Smooth muscle cell (in vitro differentiated cells): ENCODE data around the gene TRPV2. TPM values are rescaled to one million over a fixed set of nuclear protein-coding genes. Genes with fewer than 3 reads are reported as not detected.

Experiments
- DNase-seq: peaks from one replicate; lab custom pipeline; 2025; ENCODE audit not compliant: unreplicated experiment; lab: John Stamatoyannopoulos, UW
- H2AFZ ChIP-seq: fragments of 200-600 bp; sonication (generic); 2 replicates; pipeline ENCODE4 v1.6.0; 2016; ENCODE audit warnings: antibody characterized with exemption, low read depth, mild to moderate bottlenecking
- H3F3A ChIP-seq: fragments of 200-600 bp; sonication (generic); 2 replicates; pipeline ENCODE4 v1.6.0; 2017; ENCODE audit warnings: antibody characterized with exemption, low read depth
- H3K27ac ChIP-seq: fragments of 200-600 bp; sonication (generic); 2 replicates; pipeline ENCODE4 v1.5.1; 2016; ENCODE audit warnings: low read depth, mild to moderate bottlenecking
- H3K27me3 ChIP-seq: fragments of 200-600 bp; sonication (generic); 2 replicates; pipeline ENCODE4 v1.6.1; 2016; ENCODE audit warnings: low read depth, mild to moderate bottlenecking
- H3K36me3 ChIP-seq: fragments of 200-600 bp; sonication (generic); 2 replicates; pipeline ENCODE4 v1.5.1; 2016; ENCODE audit warnings: low read depth
- H3K4me1 ChIP-seq: fragments of 200-600 bp; sonication (generic); 2 replicates; pipeline ENCODE4 v1.5.1; 2016; ENCODE audit warnings: low read depth
- H3K4me2 ChIP-seq: fragments of 200-600 bp; sonication (generic); 2 replicates; pipeline ENCODE4 v1.6.0; 2016; ENCODE audit warnings: mild to moderate bottlenecking
- H3K4me3 ChIP-seq: fragments of 200-600 bp; sonication (generic); 2 replicates; pipeline ENCODE4 v1.5.1; 2016; ENCODE audit warnings: mild to moderate bottlenecking
- H3K79me2 ChIP-seq: fragments of 200-600 bp; sonication (generic); 2 replicates; pipeline ENCODE4 v1.6.0; 2016; ENCODE audit warnings: low read depth, mild to moderate bottlenecking
- H3K9ac ChIP-seq: fragments of 200-600 bp; sonication (generic); 2 replicates; pipeline ENCODE4 v1.6.0; 2016; ENCODE audit warnings: low read depth
- H3K9me3 ChIP-seq: fragments of 200-600 bp; sonication (generic); replicated peaks from 2 replicates; pipeline ENCODE4 v1.5.1; 2016; ENCODE audit warnings: low read depth
- H4K20me1 ChIP-seq: fragments of 200-600 bp; sonication (generic); 2 replicates; pipeline ENCODE4 v1.6.0; 2016; ENCODE audit warnings: low read depth
- CTCF ChIP-seq: fragments of 200-600 bp; sonication (generic); IDR thresholded peaks from 2 replicates; pipeline ENCODE4 v1.5.1; 2017; ENCODE audit warnings: borderline replicate concordance, mild to moderate bottlenecking, antibody characterized with exemption; ENCODE audit not compliant: insufficient read depth, poor library complexity, severe bottlenecking
- WGBS: methylation state at CpG from one replicate; pipeline ENCODE4 v1.1.7; 2016; ENCODE audit warnings: low lambda C conversion rate; 5-methylcytosine and 5-hydroxymethylcytosine counted together
- polyA plus RNA-seq: library from polyadenylated mRNA; unstranded; fragments of >200 nt; fragmentation: Nextera tagmentation; extraction: Ambion mirVana; gene quantifications from 2 replicates; pipeline ENCODE4 v1.2.1, GENCODE V29; 2016
- total RNA-seq: library from RNA; depleted of rRNA; stranded (reverse); fragments of >200 nt; gene quantifications from 2 replicates; pipeline ENCODE4 v1.2.3, GENCODE V29; 2014

TRPV2 gene
- total and polyA plus RNA-seq, 2 experiments from 2014 or later: 58.0 to 92.9 TPM

GRCh38 chr17:16377941-16378341 lies 37.4 kb upstream of the TRPV2 start:
- no peak for DNase-seq
- Histone ChIP-seq H3K27me3 (no peaks in the 10 kb centered on the region), H4K20me1 (peaks cover 17% of the 10 kb centered on the region), H3K36me3 (no peaks in the 10 kb centered on the region), H3K4me3 (no peak overlapping the region), H3K4me2 (no peak overlapping the region), H3K79me2 (peaks cover 20% of the 10 kb centered on the region), H3K27ac (no peak overlapping the region), H3K9me3 (no peaks in the 10 kb centered on the region), H3K9ac (no peak overlapping the region), H3F3A (peaks cover 11% of the 10 kb centered on the region), H3K4me1 (peaks cover 13% of the 10 kb centered on the region), H2AFZ (peak overlapping the region; percentile 4)
- WGBS: 86% methylated on average over 2 of the region's 2 CpGs
- TF ChIP-seq CTCF: no peak

GRCh38 chr17:16378636-16379282 lies 36.6 kb upstream of the TRPV2 start:
- Histone ChIP-seq H3K36me3 (no peaks in the 10 kb centered on the region), H3K9ac (no peak overlapping the region), H3K27me3 (no peaks in the 10 kb centered on the region), H3K4me2 (no peak overlapping the region), H3K27ac (no peak overlapping the region), H3K4me1 (peaks cover 21% of the 10 kb centered on the region), H3K79me2 (peaks cover 28% of the 10 kb centered on the region), H3K4me3 (no peak overlapping the region), H2AFZ (no peak overlapping the region), H3K9me3 (no peaks in the 10 kb centered on the region), H3F3A (peaks cover 19% of the 10 kb centered on the region), H4K20me1 (peaks cover 25% of the 10 kb centered on the region)
- TF ChIP-seq CTCF: no peak
- DNase-seq: no peak
- 85% methylated on average over 17 of the region's 17 CpGs for WGBS

GRCh38 chr17:16379654-16380053 lies 35.7 kb upstream of the TRPV2 start:
- no peak overlapping the region for H2AFZ ChIP-seq
- no peak for DNase-seq
- peaks cover 33% of the 10 kb centered on the region for H4K20me1 ChIP-seq
- H3K4me1 ChIP-seq: peaks cover 25% of the 10 kb centered on the region
- 94% methylated on average over 8 of the region's 8 CpGs for WGBS
- H3K36me3 ChIP-seq: no peaks in the 10 kb centered on the region
- H3K27ac ChIP-seq: no peak overlapping the region
- H3F3A ChIP-seq: peaks cover 23% of the 10 kb centered on the region
- H3K9ac ChIP-seq: no peak overlapping the region
- H3K4me3 ChIP-seq: no peak overlapping the region
- peaks cover 33% of the 10 kb centered on the region for H3K79me2 ChIP-seq
- H3K4me2 ChIP-seq: no peak overlapping the region
- H3K27me3 ChIP-seq: no peaks in the 10 kb centered on the region
- H3K9me3 ChIP-seq: no peaks in the 10 kb centered on the region
- TF ChIP-seq CTCF: no peak
